GM12891 (cell line): ENCODE data around the gene SOX21.
"Not testable (repeated sequence)": the region's sequence is repeated elsewhere in the genome, so short reads cannot be mapped to it uniquely, and the experiment has no call there.

Experiments
- DNase-seq: peaks from one replicate; pipeline ENCODE4 v3.0.0; 2011; ENCODE audit warnings: low spot score; ENCODE audit not compliant: insufficient read length
- FAIRE-seq: peaks from 2 replicates; lab custom pipeline; 2011; peaks lifted over from hg19 to GRCh38; lab: Jason Lieb, UNC
- PAX5 ChIP-seq: IDR thresholded peaks from 2 replicates; pipeline ENCODE4 v1.6.1; 2011; ENCODE audit warnings: low read length, moderate library complexity, mild to moderate bottlenecking; ENCODE audit not compliant: insufficient read depth, severe bottlenecking
- POLR2A ChIP-seq: IDR thresholded peaks from 2 replicates; pipeline ENCODE4 v1.6.1; 2011; ENCODE audit warnings: low read depth, low read length, control low read depth
- POLR2AphosphoS5 ChIP-seq: IDR thresholded peaks from 2 replicates; pipeline ENCODE4 v1.6.1; 2011; ENCODE audit warnings: low read depth, low read length, control low read depth
- POU2F2 ChIP-seq: IDR thresholded peaks from 2 replicates; pipeline ENCODE4 v1.6.1; 2011; ENCODE audit warnings: low read depth, mild to moderate bottlenecking, control low read depth, low read length, moderate library complexity
- SPI1 ChIP-seq: IDR thresholded peaks from 2 replicates; pipeline ENCODE4 v1.6.1; 2011; ENCODE audit warnings: low read depth, low read length, control low read depth
- TAF1 ChIP-seq: IDR thresholded peaks from 2 replicates; pipeline ENCODE4 v1.6.1; 2011; ENCODE audit warnings: low read depth, low read length, control low read depth

Gene SOX21

DNA sequence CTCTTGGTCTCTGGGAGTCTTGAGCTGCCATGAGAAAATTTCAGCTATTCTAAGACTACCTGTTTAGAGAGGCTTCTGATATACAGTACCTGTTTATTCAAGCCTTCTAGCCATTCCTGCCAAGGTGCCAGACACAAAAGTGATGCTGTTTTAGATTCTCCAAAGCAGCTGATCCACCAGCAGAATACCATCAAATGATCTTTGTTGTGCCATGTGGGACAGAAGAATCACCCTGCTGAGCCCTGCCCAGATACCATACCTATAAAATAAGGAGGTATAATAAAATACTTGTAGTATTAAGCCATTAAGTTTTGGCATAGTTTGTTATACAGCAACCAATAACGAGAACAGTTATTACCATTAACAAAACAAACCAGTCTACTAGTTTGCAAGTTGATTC, 14.1 kb upstream of the SOX21 start:
- TF ChIP-seq PAX5 = no peak
- TF ChIP-seq POLR2AphosphoS5 = no peak
- no peak for TF ChIP-seq TAF1
- TF ChIP-seq SPI1 = no peak
- no peak for TF ChIP-seq POLR2A
- no peak for TF ChIP-seq POU2F2
- FAIRE-seq (no peak), DNase-seq (no peak)

DNA sequence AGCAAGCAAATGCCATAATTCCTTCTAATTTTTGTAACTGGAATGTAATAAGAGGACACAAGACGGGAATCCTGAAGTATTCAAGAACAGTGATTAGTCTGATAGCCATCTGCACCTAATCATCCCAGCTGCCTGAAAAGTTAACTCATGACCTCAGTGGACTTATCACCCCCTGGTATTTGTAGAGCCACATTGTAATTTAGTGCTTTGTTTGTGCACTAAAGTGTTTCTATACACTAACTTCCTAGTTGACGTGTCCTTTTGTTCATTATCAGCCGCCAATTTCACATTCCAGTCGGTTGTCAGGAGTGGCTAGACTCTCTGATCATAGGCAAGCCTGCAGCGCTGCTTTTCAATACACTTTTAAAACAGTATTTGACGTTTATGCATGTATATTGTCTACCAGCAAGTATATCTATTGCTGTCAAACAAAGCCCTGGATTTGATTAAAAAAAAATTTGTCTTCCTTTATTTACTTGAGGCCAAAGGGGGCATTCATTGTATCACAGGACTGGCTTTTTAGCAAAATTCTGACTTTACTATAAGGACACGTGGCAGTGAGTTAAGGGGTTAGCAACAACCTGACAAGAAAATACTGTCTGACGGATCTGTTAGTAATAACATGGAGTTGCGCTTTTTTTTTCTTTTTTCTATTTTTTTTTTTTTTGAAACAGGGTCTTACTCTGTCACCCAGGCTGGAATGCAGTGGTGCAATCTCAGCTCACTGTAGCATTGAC, 10.4 kb upstream of the SOX21 start:
- FAIRE-seq = no peak
- TF ChIP-seq TAF1 (no peak), POU2F2 (no peak), PAX5 (no peak), SPI1 (no peak), POLR2A (no peak), POLR2AphosphoS5 (no peak)

GRCh38 chr13:94718697-94719096, 6.4 kb upstream of the SOX21 start:
- not testable (repeated sequence) for DNase-seq, FAIRE-seq

More for the DNA sequence above, 10.4 kb upstream of the SOX21 start:
- no peak for DNase-seq

DNA sequence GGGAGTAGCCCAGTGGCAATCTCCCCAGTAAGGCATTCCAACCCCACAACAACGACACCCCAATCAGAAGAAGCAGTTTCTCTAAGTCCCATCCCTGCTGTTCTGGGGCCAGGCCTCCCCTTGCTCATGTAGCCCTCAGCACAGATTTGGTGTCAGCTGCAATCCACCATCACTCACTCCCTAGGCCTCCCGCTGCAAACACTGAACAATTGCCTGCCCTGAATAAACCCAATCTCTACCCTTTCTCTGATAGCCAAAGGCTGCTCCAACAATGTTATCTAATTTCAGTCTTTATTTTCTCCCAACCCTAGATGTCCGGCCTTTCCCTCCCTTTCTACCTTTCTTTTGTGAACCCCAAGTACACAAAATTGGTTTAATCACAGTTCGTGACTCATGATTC, 5.6 kb upstream of the SOX21 start:
- TF ChIP-seq POU2F2 = no peak
- TF ChIP-seq TAF1 = no peak
- TF ChIP-seq POLR2A = no peak
- FAIRE-seq = no peak
- no peak for DNase-seq

DNA sequence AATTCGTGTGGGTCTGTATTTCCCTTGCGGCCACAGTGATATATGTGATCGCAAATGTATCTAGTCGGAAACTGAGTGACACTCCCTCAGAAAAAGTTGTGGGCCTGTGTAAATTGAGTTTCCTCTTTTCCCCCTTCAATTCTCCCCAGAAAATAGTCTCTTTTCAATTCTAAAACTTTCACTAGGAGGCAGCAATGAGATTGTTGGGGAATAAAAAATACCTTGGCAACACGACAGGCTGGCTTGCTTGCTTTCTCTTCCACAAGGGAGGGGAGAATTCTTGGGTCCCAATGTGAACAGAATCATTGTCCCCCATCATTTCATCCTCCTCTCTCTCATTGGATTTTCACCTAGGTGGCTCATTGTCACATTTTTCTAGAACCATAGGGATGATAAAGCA, 3.7 kb upstream of the SOX21 start:
- TF ChIP-seq TAF1 = no peak
- no peak for TF ChIP-seq SPI1
- no peak for TF ChIP-seq POLR2AphosphoS5
- no peak for TF ChIP-seq POLR2A
- TF ChIP-seq POU2F2 = no peak
- TF ChIP-seq PAX5 = no peak
- FAIRE-seq (no peak), DNase-seq (no peak)

GRCh38 chr13:94713561-94714182, 1.3 kb upstream of the SOX21 start:
- FAIRE-seq (no peak), DNase-seq (no peak)
- no peak for TF ChIP-seq POLR2AphosphoS5
- TF ChIP-seq POU2F2 = no peak
- no peak for TF ChIP-seq PAX5
- TF ChIP-seq SPI1 = no peak
- no peak for TF ChIP-seq TAF1
- TF ChIP-seq POLR2A = no peak

DNA sequence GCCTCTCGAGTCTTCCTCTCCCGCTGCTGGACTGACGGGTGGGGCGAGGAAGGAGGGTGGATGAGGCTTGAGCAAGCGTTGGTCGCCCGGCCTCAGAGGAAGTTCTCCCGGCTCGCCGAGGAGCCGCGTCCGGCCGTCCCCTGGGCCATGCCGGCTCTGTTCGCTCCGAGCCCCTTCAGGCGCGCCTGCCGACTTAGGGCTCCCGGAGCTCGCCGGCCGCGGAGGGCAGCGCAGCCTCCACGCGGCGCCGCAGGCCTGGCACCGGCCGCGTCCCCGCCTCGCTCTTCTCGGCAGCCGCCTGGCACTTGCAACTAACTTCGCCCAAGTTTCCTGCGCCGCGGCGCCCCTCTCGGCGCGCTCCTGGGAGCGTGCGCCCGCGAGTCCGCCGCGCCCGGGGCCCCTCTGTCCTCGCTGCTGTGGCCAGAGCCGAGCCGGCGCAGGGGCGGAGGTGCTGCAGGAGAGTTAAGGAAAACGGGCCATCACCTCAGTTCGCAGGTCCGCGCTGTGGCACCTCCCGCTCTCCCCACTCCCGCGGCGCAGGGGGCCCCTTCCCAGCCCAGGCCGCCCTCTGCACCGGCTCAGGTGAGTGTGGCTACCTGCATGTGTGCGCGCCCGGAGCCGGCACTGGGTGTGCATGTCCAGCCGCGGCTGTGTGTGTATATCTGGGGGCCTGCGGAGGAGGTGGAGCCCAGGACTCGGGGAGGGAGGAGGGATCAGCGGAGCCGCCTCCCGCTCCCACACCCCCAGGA, 641 bp upstream of the SOX21 start:
- TF ChIP-seq POU2F2 (no peak), TAF1 (no peak)
- DNase-seq = no peak

DNA sequence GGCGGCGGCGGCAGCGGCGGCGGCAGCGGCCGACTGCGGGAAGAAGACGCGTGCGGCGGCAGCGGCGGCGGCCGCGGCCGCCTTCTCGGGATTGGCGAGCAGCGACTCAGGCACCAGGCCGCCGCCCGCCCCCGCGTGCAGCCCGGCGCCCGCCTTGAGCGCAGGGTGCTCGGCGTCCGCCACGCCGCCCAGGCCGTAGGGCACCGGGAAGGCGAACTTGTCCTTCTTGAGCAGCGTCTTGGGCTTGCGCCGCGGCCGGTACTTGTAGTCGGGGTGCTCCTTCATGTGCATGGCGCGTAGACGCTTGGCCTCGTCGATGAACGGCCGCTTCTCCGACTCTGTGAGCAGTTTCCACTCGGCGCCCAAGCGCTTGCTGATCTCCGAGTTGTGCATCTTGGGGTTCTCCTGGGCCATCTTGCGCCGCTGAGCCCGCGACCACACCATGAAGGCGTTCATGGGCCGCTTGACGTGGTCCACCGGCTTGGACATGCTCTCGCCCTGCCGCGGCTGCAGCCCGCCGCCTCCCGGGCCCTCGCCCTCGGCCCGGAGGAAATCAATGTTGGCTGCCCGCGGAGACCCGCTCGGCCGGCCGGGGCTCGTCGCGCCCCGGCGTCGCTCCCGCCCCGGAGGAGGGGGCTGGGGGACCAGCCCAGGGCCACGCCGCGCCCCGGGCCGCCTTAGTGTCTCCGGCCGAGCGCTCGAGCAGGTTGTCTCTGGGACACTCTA, 621 bp downstream of the SOX21 start:
- FAIRE-seq (peak; percentile 45), DNase-seq (no peak)
- TF ChIP-seq TAF1 (no peak), POLR2A (no peak), POLR2AphosphoS5 (no peak), POU2F2 (no peak), SPI1 (no peak), PAX5 (no peak)

More for the DNA sequence above, 641 bp upstream of the SOX21 start:
- FAIRE-seq = no peak

DNA sequence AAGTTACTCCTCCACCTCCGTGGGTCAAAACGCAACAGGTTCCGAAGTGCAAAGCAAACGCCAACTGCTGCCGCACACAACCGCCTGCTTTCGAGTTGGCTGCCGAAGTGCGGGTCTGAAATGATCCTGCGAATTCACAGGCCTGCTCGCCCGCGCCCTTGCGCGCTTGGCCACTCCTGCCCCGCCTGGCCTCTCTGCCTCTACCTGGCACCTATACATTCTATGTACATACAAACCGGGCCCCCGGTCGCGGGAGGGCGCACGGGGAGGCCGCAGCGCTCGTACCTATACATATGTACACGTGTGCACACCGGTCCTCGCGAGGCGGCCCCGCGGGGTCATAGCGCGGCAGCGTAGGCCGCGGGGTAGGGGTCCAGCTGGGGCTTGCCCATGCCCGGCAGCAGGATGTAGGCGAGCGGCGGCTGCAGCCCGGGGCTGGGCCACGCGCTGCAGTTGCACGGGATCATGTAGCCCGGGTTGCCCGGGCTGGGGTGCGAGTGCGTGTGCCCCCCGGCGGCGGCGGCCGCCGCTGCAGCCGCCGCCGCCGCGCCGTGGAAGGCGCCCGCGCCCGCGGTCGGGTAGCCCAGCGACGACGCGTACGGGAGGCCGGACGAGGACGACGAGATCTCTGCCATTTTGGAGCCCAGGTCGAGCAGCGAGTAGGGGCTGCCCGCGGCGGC, 1.3 kb downstream of the SOX21 start:
- FAIRE-seq (no peak), DNase-seq (peak; percentile 58)
- TF ChIP-seq POU2F2 = no peak
- TF ChIP-seq PAX5 = no peak
- TF ChIP-seq TAF1 = no peak
- no peak for TF ChIP-seq POLR2A
- no peak for TF ChIP-seq SPI1
- no peak for TF ChIP-seq POLR2AphosphoS5

DNA sequence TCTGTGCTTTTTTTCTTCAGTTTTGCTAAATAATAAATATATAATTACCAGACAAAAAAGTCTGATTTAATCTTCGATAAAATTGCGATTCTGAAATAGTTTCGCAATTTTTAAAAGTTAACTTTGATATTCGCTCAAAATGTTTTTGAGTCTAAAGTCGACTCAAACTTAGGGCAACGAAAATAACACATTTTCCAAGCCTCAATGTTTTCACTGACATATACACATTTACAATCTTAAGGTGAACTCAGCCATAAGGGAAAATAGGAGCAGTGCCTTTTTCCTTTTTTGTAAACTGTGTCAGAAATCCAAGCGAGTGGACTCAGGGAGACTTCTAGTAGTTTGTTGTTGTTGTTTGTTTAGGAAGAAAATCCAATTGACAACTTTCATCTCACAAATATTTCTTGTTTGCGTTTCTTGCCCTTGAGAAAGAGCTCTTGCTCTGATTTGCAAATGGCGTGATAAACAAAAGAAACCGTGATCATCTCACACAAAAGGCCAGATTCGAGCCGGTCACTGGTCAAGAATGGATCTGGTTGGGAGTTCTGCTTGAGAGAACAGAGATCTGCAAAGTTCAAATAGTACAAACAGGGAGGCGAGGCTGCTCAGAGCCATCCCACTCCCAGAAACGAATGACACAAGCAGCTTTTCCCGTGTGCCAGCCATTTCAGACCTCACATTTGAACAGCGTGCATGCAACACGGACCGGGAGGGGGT, 2.1 kb downstream of the SOX21 start:
- TF ChIP-seq PAX5 = no peak
- no peak for TF ChIP-seq POLR2AphosphoS5
- TF ChIP-seq POU2F2 = no peak
- no peak for TF ChIP-seq TAF1
- no peak for TF ChIP-seq POLR2A
- TF ChIP-seq SPI1 = no peak
- no peak for FAIRE-seq
- DNase-seq = no peak
